ENCODE measurements around the gene SLC9A5.

Gene SLC9A5

GRCh38 chr16:67206838-67207248, 41.9 kb upstream of the SLC9A5 start:
- Mint-ChIP-seq H3K9me3 (no peaks in the 10 kb centered on the region), H3K4me1 (no peaks in the 10 kb centered on the region), H3K27me3 (ENCODE audit: low read depth) (no peaks in the 10 kb centered on the region), H3K4me3 (no peak overlapping the region), H3K27ac (no peak overlapping the region), H3K36me3 (ENCODE audit: low read depth) (no peaks in the 10 kb centered on the region)
- no peak for TF ChIP-seq CTCF (IDR thresholded peaks at IDR 0.05; ENCODE audit: unreplicated experiment in 3 of 3)

- Mint-ChIP-seq H3K27me3 (ENCODE audit: low read depth) (no peaks in the 10 kb centered on the region), H3K4me3 (no peak overlapping the region), H3K4me1 (no peaks in the 10 kb centered on the region), H3K27ac (no peak overlapping the region), H3K9me3 (no peaks in the 10 kb centered on the region), H3K36me3 (ENCODE audit: low read depth) (no peaks in the 10 kb centered on the region)
- TF ChIP-seq CTCF (IDR thresholded peaks at IDR 0.05; ENCODE audit: unreplicated experiment in 3 of 3) = no peak
Observed at GRCh38 chr16:67207249-67208091, 41.3 kb upstream of the SLC9A5 start.

- Mint-ChIP-seq H3K27ac (no peak overlapping the region), H3K36me3 (ENCODE audit: low read depth) (no peaks in the 10 kb centered on the region), H3K27me3 (ENCODE audit: low read depth) (no peaks in the 10 kb centered on the region), H3K9me3 (no peaks in the 10 kb centered on the region), H3K4me1 (no peaks in the 10 kb centered on the region), H3K4me3 (no peak overlapping the region)
- no peak for TF ChIP-seq CTCF (IDR thresholded peaks at IDR 0.05; ENCODE audit: unreplicated experiment in 3 of 3)
Observed at GRCh38 chr16:67208154-67208896, 40.5 kb upstream of the SLC9A5 start.

- H3K27me3 Mint-ChIP-seq (ENCODE audit: low read depth) = no peaks in the 10 kb centered on the region
- H3K9me3 Mint-ChIP-seq = no peaks in the 10 kb centered on the region
- no peak for TF ChIP-seq CTCF (IDR thresholded peaks at IDR 0.05; ENCODE audit: unreplicated experiment in 3 of 3)
- H3K27ac Mint-ChIP-seq = no peak overlapping the region
- H3K4me3 Mint-ChIP-seq = no peak overlapping the region
- H3K36me3 Mint-ChIP-seq (ENCODE audit: low read depth) = no peaks in the 10 kb centered on the region
- H3K4me1 Mint-ChIP-seq = no peaks in the 10 kb centered on the region
Observed at GRCh38 chr16:67209565-67209964, 39.2 kb upstream of the SLC9A5 start.

GRCh38 chr16:67210069-67210937, 38.5 kb upstream of the SLC9A5 start:
- TF ChIP-seq CTCF (IDR thresholded peaks at IDR 0.05; ENCODE audit: unreplicated experiment in 3 of 3) = no peak
- no peak overlapping the region for H3K27ac Mint-ChIP-seq
- H3K4me1 Mint-ChIP-seq = no peaks in the 10 kb centered on the region
- H3K27me3 Mint-ChIP-seq (ENCODE audit: low read depth) = no peaks in the 10 kb centered on the region
- H3K36me3 Mint-ChIP-seq (ENCODE audit: low read depth) = no peaks in the 10 kb centered on the region
- H3K4me3 Mint-ChIP-seq = no peak overlapping the region
- no peaks in the 10 kb centered on the region for H3K9me3 Mint-ChIP-seq

All from nephron (organoid).